ENCODE results near the gene UBE2H.
"Not testable (repeated sequence)": the region's sequence is repeated elsewhere in the genome, so short reads cannot be mapped to it uniquely, and the experiment has no call there.

UBE2H gene

GRCh38 chr7:129906700-129907099 lies 46.1 kb downstream of the UBE2H start:
- POLR2A ChIA-PET: no interaction called here
- CTCF ChIA-PET: interaction anchor here (1.5 kb wide), 1 partner anchor 19 kb away, joined by 3 read pairs; no protein-coding TSS in a partner anchor
- TF ChIP-seq CTCF (IDR thresholded peaks at IDR 0.05; ENCODE audit: control extremely low read depth, extremely low read depth, low read depth, missing control alignments): no peak
- no peak for DNase-seq (ENCODE audit: extremely low spot score)

- POLR2A ChIA-PET: no interaction called here
- no peak for TF ChIP-seq CTCF (IDR thresholded peaks at IDR 0.05; ENCODE audit: control extremely low read depth, extremely low read depth, low read depth, missing control alignments)
- CTCF ChIA-PET: interaction anchor here (0.6 to 3.0 kb wide), 5 partner anchors 10 to 536 kb away, joined by 3 to 11 read pairs (median 3); no protein-coding TSS in a partner anchor
- DNase-seq (ENCODE audit: extremely low spot score): peak; percentile 32
Measured at GRCh38 chr7:129903935-129904334, 48.8 kb downstream of the UBE2H start.

GRCh38 chr7:129902788-129903422 lies 49.9 kb downstream of the UBE2H start:
- CTCF ChIA-PET: interaction anchor here (0.8 to 3.0 kb wide), 3 partner anchors 9 to 535 kb away, joined by 3 to 11 read pairs (median 3); no protein-coding TSS in a partner anchor
- DNase-seq (ENCODE audit: extremely low spot score): no peak
- TF ChIP-seq CTCF (IDR thresholded peaks at IDR 0.05; ENCODE audit: control extremely low read depth, extremely low read depth, low read depth, missing control alignments): no peak
- POLR2A ChIA-PET: no interaction called here

- ChIA-PET POLR2A (no interaction called here), CTCF (interaction anchor here (1.0 to 2.1 kb wide), 3 partner anchors 11 to 69 kb away, joined by 3 to 5 read pairs (median 5); no protein-coding TSS in a partner anchor)
- no peak for TF ChIP-seq CTCF (IDR thresholded peaks at IDR 0.05; ENCODE audit: control extremely low read depth, extremely low read depth, low read depth, missing control alignments)
- no peak for DNase-seq (ENCODE audit: extremely low spot score)
Measured at GRCh38 chr7:129898502-129899160, 54.1 kb downstream of the UBE2H start.

GRCh38 chr7:129898007-129898406 lies 54.8 kb downstream of the UBE2H start:
- no peak for TF ChIP-seq CTCF (IDR thresholded peaks at IDR 0.05; ENCODE audit: control extremely low read depth, extremely low read depth, low read depth, missing control alignments)
- ChIA-PET CTCF (interaction anchor here (1.3 kb wide), 1 partner anchor 68 kb away, joined by 5 read pairs; no protein-coding TSS in a partner anchor), POLR2A (no interaction called here)
- DNase-seq (ENCODE audit: extremely low spot score): no peak

GRCh38 chr7:129896568-129897382 lies 56.0 kb downstream of the UBE2H start:
- ChIA-PET POLR2A (no interaction called here), CTCF (interaction anchor here (0.7 kb wide), 1 partner anchor 12 kb away, joined by 3 read pairs; no protein-coding TSS in a partner anchor)
- no peak for TF ChIP-seq CTCF (IDR thresholded peaks at IDR 0.05; ENCODE audit: control extremely low read depth, extremely low read depth, low read depth, missing control alignments)
- DNase-seq (ENCODE audit: extremely low spot score): no peak

GRCh38 chr7:129894184-129894583 lies 58.6 kb downstream of the UBE2H start:
- CTCF ChIA-PET: interaction anchor here (2.4 kb wide), 1 partner anchor 9 kb away, joined by 11 read pairs; no protein-coding TSS in a partner anchor
- DNase-seq (ENCODE audit: extremely low spot score); POLR2A ChIA-PET: not testable (repeated sequence)

Data from GM10248 (cell line).